GM10248 (cell line): Measurements from ENCODE around the gene TEX2.

Experiments used
- CTCF ChIA-PET: fragments of 300-600 bp; sonication (Branson Sonifier 250); formaldehyde crosslinking; extraction: SDS; loops from one replicate; lab custom pipeline; 2021; ENCODE audit warnings: antibody characterized with exemption; lab: Yijun Ruan, JAX
- POLR2A ChIA-PET: fragments of 350-650 bp; sonication (Branson Sonifier 250); formaldehyde crosslinking; extraction: SDS; loops from one replicate; lab custom pipeline; 2020; ENCODE audit warnings: antibody characterized with exemption; lab: Yijun Ruan, JAX
- DNase-seq: peaks from one replicate; pipeline ENCODE4 v3.0.0; 2012; ENCODE audit errors: extremely low spot score
- TF ChIP-seq, protein P1 (sequence below): IDR thresholded peaks from 2 replicates; pipeline ENCODE4 v1.5.1; 2012; ENCODE audit warnings: mild to moderate bottlenecking, low read depth; ENCODE audit errors: extremely low read depth, missing control alignments, control extremely low read depth

The TEX2 gene

DNA sequence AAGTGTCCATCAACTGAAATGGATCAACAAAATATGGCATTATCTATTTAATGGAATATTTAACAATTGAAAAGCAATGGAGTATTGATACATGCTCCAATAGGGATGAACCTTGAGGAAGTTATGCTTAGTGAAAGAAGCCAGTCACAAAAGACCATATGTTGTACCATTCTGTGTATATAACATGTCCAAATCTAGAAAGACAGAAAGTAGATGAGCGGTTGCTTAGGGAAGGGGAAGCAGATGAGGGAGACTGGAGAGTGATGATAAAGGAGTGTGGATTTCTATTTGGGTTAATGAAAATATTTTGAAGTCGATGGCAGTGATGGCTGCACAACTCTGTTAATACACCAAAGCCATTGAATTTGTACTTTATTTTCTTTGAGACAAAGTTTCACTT, 124.6 kb downstream of the TEX2 start:
- ChIA-PET CTCF (interaction anchor here (1.6 to 5.0 kb wide), 3 partner anchors 75 to 113 kb away, joined by 5 to 25 read pairs (median 6); no protein-coding TSS in a partner anchor), POLR2A (no interaction called here)
- no peak for DNase-seq
- TF ChIP-seq, protein P1, sequence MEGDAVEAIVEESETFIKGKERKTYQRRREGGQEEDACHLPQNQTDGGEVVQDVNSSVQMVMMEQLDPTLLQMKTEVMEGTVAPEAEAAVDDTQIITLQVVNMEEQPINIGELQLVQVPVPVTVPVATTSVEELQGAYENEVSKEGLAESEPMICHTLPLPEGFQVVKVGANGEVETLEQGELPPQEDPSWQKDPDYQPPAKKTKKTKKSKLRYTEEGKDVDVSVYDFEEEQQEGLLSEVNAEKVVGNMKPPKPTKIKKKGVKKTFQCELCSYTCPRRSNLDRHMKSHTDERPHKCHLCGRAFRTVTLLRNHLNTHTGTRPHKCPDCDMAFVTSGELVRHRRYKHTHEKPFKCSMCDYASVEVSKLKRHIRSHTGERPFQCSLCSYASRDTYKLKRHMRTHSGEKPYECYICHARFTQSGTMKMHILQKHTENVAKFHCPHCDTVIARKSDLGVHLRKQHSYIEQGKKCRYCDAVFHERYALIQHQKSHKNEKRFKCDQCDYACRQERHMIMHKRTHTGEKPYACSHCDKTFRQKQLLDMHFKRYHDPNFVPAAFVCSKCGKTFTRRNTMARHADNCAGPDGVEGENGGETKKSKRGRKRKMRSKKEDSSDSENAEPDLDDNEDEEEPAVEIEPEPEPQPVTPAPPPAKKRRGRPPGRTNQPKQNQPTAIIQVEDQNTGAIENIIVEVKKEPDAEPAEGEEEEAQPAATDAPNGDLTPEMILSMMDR = no peak

DNA sequence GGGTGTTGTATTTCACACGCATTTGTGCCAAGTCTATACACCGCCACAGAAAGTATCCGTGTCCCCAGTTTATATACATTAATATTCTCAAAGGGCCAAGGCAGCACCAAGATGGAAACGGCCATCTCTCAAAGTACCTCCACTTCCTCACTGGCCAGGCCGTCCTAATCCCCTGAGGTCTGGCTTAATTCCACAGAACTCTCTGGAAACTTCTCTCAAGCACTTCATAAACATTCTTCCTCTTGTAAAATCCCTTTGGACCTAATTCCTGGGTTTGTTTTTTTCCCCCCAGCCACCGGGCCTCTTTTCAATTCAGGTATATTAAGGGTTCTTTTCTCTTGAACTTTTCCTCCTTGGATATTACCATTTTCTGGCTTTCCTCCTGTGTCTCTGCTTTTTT, 128.1 kb downstream of the TEX2 start:
- CTCF ChIA-PET = interaction anchor here (1.2 to 19.4 kb wide), 14 partner anchors 9 to 276 kb away, joined by 3 to 515 read pairs (median 26); partner anchors contain the start of genes GH1 and ICAM2
- TF ChIP-seq, protein P1 = no peak
- POLR2A ChIA-PET = interaction anchor here (3.6 kb wide), 1 partner anchor 11 kb away, joined by 36 read pairs; no protein-coding TSS in a partner anchor

DNA sequence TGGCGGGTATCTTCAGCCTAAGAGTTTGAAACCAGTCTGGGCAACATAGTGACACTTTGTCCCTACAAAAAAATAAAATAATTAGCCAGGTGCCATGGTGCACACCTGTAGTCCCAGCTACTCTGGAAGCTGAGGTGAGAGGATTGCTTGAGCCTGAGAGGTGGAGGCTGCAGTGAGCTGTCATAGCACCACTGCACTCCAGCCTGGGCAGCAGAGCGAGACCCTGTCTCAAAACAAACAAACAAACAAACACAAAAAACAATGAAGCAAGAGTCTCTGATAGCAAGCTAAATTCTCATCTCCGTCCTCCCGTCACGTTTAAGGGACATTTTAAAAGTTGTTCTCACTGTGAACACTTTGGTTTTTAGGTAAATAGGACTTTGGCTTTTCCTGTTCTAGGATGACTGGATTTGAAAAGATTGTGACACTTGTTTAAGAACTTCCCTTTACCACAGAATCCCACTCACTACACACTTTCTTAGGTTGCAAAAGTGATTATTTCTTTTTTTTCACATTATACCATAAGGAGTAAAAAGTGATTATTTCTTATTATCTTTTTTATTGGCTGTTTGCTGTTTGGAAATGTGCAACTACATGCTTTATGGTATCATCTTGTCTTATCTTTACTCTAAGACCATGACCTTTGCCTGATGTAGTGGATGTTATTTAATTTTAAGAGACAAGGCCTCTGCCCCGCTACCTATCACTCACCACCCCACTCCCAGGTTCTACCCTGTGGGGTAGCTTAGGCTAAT, 128.7 kb downstream of the TEX2 start:
- ChIA-PET POLR2A (interaction anchor here (1.5 to 3.6 kb wide), 2 partner anchors 11 to 106 kb away, joined by 9 to 36 read pairs; no protein-coding TSS in a partner anchor), CTCF (interaction anchor here (0.7 to 19.4 kb wide), 65 partner anchors 9 to 275 kb away, joined by 3 to 515 read pairs (median 5); partner anchors contain the start of genes CD79B, CSHL1, GH1 and ICAM2)
- TF ChIP-seq, protein P1 = no peak
- no peak for DNase-seq

More for the DNA sequence above, 128.1 kb downstream of the TEX2 start:
- DNase-seq = no peak

DNA sequence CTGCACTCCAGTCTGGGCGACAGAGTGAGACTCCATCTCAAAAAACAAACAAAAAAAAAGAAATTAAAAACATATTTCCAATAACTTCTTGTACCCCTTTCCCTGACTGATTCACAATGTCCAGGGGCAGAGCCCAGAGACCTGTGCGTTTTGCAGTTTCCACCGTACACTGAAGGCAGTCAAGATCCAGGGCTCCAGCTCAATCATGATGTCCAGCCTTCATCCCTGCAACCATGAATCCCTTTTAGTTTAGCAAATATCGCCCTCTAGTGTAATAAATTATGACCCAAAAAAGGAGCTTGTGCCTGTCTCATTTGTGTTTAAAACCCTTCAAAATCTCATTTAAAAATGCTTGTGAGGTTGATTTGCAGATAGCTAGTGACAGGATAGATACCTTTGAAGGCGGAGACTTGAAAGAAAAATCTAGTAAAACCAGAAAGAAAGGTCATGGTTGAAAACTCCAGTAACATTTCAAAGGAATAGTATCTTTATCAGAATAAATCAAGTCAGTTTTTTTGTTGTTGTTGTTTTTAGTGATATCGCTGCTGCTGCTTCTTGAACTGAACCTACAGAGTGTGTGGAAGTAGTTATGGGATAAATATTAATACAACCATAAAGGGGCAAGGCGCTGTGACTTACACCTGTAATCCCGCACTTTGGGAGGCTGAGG, 129.4 kb downstream of the TEX2 start:
- peak; percentile 65 for DNase-seq
- ChIA-PET CTCF (interaction anchor here (0.7 to 19.4 kb wide), 72 partner anchors 9 to 382 kb away, joined by 3 to 515 read pairs (median 5); partner anchors contain the start of genes CD79B, CSHL1, GH1 and ICAM2), POLR2A (interaction anchor here (1.5 to 3.6 kb wide), 2 partner anchors 12 to 105 kb away, joined by 9 to 36 read pairs; no protein-coding TSS in a partner anchor)
- TF ChIP-seq, protein P1 = peak; percentile 56

DNA sequence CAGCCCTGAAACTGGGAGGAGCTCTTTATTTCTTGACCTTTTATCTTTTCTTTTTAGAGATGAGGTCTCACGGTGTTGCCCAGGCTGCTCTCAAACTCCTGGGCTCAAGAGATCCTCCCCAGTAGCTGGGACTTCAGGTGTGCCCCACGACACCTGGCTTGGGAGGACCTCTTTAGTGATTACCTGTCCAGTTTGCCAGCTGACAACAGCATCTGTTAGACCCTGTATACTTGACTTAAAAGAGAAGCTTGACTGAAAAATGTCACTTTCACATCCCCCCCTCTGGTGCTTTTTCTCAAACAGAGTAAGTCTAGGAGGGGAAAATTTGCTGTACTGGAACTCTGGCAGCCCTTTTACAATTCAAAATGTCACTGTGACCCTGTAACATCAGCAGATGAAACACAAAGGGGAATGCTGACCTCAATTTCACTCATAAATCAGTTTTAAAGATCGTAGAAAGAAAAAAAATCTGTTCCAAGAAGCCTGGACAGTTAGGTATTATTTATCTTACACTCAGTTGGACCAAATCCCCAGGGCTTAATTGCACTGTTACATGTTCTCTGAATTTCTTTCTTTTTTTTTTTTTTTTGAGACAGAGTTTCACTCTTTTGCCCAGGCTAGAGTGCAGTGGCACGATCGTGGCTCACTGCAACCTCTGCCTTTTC, 131.3 kb downstream of the TEX2 start:
- DNase-seq = no peak
- ChIA-PET POLR2A (interaction anchor here (0.7 to 3.7 kb wide), 7 partner anchors 10 to 112 kb away, joined by 3 to 45 read pairs (median 5); partner anchors contain the start of gene ICAM2), CTCF (interaction anchor here (0.7 to 19.4 kb wide), 28 partner anchors 12 to 283 kb away, joined by 3 to 515 read pairs (median 6); partner anchors contain the start of genes GH1 and ICAM2)
- TF ChIP-seq, protein P1 = no peak

DNA sequence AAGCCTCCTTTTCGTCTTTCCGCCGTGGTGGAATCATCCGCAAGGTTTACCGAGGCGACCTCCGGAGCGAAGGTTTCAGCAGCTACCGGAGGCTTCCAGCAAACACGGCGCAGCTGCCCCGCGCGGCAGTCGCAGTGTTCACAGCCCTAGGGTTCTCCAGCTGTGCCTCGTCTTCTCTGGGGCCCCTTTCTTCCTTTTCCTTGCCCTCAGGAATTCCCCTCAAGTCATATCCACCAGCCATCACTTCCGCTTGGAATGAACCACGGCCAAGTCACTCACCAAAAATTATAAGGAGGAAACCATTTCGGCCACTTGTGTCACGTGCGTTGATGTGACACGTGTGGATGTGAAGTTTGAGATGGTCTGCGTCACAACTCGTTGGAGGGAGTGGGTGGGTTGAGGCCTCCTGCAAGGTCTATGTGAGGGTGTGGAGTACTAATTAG, 132.5 kb downstream of the TEX2 start:
- peak; percentile 49 for DNase-seq
- ChIA-PET POLR2A (interaction anchor here (0.7 to 3.7 kb wide), 11 partner anchors 9 to 203 kb away, joined by 3 to 45 read pairs (median 4); partner anchors contain the start of gene ICAM2), CTCF (interaction anchor here (0.9 to 19.4 kb wide), 17 partner anchors 12 to 282 kb away, joined by 3 to 515 read pairs (median 5); partner anchors contain the start of genes GH1 and ICAM2)
- TF ChIP-seq, protein P1 = no peak
